ENCODE results near the gene PRKAG2. TPM values are rescaled to one million over a fixed set of nuclear protein-coding genes. Genes with fewer than 3 reads are reported as not detected.
"Not testable (repeated sequence)": the region's sequence is repeated elsewhere in the genome, so short reads cannot be mapped to it uniquely, and the experiment has no call there.

Gene PRKAG2
- total RNA-seq, 1 experiment from 2014 or later: 24.2 TPM

DNA sequence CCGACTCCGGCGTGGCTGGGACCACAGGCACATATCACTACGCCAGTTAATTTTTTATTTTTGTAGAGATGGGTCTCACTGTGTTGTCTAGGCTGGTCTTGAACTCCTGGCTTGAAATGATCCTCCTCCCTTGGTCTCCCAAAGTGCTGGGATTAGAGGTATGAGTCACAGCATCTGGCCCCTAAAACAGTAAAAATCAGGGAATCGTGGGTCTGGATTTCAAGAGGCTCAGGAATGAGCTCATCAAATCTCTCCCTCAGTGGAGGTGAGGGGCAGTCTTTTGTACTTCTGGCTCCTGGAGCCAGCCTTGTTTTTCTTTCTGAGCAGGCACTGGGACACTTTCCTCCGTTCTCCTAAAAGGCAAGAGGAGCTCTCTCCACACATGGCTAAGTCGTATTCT lies 325.1 kb downstream of the PRKAG2 start:
- in situ Hi-C loops (cut with HindIII; ENCODE audit: low pct_unique_long_range_greater_than_20kb, low sequenced_read_pairs): no loop called here
- no peak for DNase-seq (ENCODE audit: low read depth)

DNA sequence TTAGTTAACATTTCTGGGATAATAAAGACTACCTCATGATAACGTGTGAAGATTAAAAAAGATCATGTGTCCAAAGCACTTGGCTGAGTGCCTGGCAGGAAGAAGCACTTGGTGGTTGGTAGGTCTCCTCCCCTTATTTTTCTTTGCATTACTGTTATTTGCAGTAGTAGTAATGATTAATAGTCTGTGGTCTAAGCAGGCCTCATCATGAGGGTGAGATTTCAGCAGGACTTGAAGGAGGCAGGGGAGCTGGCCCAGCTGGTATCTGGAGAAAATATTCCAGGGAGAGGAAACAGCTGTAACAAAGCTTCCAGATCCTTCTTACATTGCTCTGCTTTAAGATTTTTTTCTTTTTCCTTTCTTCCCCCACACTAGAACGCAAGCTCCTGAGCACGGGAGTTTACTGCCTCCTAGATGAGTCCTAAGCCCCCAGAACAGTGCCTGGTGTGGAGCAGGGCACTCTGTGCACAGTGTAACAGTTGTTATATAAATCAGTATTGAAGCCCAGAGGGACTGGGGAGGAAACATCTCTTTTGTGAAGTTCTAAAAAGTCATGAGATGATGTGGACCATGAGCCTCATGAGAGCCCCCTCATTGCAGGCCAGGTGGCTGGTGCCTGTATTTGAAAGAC lies 326.1 kb downstream of the PRKAG2 start:
- DNase-seq (ENCODE audit: low read depth): peak; percentile 69
- in situ Hi-C loops (cut with HindIII; ENCODE audit: low pct_unique_long_range_greater_than_20kb, low sequenced_read_pairs): no loop called here

DNA sequence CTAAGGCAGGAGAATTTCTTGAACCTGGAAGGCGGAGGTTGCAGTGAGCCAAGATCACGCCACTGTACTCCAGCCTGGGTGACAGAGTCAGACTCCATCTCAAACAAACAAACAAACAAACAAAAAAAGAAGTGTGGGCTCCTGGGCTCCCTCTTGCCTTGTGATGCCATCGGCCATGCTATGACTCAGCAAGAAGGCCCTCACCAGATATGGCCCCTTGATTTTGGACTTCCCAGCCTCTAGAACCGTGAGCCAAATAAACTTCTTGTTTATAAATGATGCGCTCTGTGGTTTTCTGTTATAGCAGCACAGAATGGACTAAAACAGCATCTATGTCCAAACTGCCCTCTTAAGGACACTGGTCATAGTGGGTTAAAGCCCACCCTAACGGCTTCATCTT lies 327.3 kb downstream of the PRKAG2 start:
- in situ Hi-C loops (cut with HindIII; ENCODE audit: low pct_unique_long_range_greater_than_20kb, low sequenced_read_pairs): no loop called here
- no peak for DNase-seq (ENCODE audit: low read depth)

DNA sequence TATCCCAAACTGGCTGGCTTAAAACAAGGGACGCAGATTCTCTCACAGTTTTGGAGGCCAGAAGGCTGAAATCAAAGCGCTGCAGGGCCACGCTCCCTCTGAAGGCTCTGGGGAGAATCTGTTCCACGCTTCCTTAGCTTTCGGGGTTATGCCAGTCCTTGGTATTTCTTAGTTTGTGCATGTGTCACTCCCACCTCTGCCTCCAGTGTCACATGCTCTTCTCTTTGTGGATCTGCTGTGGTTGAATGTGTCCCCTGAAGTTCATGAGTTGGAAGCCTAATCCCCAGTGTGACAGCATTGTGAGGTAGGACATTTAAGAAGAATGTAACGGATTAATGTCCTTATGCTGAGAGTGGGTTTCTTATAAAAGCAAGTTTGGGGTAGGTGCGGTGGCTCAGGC lies 327.8 kb downstream of the PRKAG2 start:
- no peak for DNase-seq (ENCODE audit: low read depth)
- in situ Hi-C loops (cut with HindIII; ENCODE audit: low pct_unique_long_range_greater_than_20kb, low sequenced_read_pairs): no loop called here

DNA sequence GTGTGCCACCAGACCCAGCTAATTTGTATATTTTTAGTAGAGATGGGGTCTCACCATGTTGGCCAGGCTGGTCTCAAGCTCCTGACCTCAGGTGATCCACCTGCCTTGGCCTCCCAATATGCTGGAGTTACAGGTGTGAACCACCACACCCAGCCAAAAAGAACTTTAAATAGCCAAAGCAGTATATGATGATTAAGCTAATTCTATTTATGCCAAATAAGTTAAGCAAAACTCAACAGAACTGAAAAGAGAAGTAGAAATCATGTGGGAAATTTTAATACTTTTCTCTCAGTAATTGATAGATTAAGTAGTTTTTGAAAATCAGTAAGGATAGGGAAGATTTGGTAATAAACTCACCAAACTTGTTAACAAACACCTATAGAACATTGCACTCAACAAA lies 332.7 kb downstream of the PRKAG2 start:
- DNase-seq (ENCODE audit: low read depth): no peak
- in situ Hi-C loops (cut with HindIII; ENCODE audit: low pct_unique_long_range_greater_than_20kb, low sequenced_read_pairs): no loop called here

DNA sequence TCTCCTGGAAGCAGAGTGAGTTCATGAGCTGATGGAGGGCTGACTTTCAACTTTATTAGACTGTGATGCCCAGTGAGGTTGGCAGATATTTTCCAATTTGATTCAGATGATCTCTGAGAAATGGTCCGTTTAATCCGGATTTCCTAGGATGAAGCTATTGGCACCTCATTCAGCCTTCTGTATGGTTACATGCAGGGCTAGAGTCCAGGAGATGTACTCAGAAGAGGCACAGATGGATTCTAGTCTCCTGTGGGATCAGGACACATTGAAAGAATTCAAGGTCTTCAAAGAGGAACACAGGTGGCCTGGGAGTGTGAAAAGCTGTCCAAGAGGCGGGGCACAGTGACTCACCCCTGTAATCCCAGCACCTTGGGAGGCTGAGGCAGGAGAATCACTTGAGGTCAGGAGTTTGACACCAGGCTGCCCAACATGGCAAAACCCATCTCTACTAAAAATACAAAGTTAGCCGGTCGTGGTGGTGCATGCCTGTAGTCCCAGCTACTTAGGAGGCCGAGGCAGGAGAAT lies 334.2 kb downstream of the PRKAG2 start:
- DNase-seq (ENCODE audit: low read depth): no peak
- in situ Hi-C loops (cut with HindIII; ENCODE audit: low pct_unique_long_range_greater_than_20kb, low sequenced_read_pairs): no loop called here

DNA sequence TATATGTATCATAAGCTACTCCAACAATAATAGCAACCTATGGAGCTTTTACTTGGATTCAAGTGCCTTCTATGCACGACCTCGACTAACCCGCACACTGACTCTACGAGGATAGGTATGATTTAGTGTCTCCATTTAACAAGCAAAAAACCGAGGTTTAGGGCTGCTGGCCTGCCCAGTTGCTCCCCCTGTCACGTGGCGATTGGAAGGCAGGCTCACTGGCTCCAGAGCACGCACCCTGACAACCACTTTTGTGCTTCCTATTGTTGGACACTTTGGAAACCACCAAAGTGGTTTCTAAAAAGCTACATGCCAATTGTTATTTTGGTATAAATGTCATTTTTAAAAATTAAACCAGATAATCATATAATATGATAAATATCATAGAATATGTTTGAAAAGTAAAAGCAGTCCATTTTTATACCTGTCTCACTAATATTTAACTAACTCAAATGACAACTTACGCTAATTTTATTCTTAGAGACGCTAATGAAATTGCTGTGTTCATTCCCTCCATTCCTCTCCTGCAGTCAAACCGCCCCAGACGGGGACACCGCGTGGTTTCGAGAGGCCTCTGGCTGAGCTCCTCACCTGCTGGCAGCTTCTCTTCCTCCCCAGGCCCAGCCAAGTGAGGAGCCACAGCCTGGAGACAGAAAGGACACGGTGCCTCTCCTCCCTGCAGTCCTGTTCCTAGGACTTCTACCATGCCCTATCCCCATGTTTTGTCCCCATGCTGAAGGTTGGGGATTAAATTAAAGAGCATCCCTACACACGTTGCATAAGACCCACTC lies 335.0 kb downstream of the PRKAG2 start:
- DNase-seq (ENCODE audit: low read depth): no peak
- in situ Hi-C loops (cut with HindIII; ENCODE audit: low pct_unique_long_range_greater_than_20kb, low sequenced_read_pairs): no loop called here

DNA sequence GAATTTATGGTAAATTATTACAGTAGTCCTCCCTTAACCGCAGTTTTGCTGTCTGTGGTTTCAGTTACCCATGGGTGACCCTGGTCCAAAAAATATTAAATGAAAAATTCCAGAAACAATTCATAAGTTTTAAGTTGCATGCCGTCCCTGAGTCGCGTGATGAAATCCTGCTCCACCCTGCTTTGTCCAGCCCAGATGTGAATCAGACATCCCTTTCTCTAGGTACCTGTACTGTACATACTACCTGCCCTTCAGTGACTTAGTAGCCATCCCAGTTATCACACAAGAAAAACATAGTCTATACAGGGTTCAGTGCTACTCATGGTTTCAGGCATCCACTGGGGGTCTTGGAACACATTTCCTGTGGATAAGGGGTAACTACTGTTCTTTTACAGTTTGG lies 336.8 kb downstream of the PRKAG2 start:
- in situ Hi-C loops (cut with HindIII; ENCODE audit: low pct_unique_long_range_greater_than_20kb, low sequenced_read_pairs): no loop called here

DNA sequence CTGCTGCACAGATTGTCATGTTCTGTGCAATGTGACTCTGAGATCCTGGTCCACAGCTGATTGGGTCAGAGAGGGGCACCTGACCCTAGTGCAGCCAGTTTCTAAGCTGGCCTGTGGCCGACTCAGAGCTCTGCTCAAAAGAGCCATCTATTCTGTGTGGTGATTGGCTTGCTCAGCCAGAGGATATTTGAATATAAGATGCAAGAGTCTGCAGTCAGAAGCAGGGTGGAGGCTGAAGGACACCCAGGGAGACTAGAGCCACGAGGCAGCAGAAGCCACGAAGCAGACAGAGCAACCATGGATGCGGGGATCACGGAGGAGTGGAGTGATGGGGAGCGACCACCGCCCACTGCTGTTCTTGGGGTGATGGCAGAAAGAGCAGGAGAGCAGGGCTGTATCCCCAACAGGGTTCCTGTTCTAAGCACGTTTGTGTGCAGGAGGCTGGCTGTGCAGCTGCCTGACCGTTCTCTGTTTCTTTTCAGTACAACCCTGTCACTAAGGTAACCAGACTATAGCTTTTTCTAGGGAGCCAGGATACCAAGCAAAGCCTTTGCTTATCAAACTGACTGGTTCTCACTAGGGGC lies 337.7 kb downstream of the PRKAG2 start:
- in situ Hi-C loops (cut with HindIII; ENCODE audit: low pct_unique_long_range_greater_than_20kb, low sequenced_read_pairs): no loop called here
- DNase-seq (ENCODE audit: low read depth): peak; percentile 59

More for the DNA sequence above, 336.8 kb downstream of the PRKAG2 start:
- DNase-seq (ENCODE audit: low read depth): no peak

DNA sequence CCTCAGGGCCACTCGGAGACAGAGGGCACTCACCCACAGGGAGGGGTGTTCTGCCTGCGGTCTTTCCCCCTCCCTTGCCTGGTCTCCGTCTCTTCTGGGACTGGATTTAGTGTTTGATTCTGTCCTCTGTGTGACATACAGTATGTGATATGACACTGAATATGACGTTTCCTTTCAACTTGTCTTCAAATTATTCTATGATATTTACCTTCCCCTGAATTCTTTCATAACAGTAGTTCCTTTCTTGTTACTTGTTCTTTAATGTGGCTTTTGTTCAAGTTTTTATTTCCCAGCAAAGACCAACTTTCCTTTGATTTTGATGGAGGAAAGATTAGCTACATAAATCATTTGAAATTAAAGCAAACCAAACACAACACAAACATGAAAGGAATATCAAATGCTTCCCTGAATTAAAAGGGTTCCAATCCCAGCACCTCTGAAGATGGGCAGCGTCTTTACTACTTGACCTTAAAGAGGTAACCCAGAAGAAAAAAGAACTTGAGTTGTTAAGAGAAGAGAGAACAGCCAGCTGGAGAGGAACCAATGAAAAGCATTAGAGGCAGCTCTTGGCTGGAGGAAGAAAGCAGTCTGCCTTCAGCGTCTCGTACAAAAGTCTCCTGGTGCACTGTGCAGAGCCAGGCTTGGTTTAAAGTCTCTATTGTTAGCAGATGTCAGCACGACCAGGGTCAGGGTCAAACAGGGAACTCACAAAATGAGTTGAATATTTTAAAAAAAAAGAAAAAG lies 338.9 kb downstream of the PRKAG2 start:
- in situ Hi-C loops (cut with HindIII; ENCODE audit: low pct_unique_long_range_greater_than_20kb, low sequenced_read_pairs): no loop called here
- no peak for DNase-seq (ENCODE audit: low read depth)

DNA sequence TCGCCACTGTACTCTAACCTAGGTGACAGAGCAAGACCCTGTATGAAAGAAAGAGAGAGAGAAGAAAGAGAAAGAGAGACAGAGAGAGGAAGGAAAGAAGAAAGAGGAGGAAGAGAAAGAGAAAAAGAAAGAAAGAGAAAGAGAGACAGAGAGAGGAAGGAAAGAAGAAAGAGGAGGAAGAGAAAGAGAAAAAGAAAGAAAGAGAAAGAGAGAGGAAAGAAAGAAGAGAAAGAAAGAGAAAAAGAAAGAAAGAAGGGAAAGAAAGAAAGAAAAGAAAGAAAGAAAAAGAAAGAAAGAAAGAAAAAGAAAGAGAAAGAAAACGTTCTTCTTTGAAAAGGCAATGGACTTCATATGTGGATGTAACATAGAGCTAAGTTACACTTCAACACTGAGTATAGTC lies 340.7 kb downstream of the PRKAG2 start:
- DNase-seq (ENCODE audit: low read depth); in situ Hi-C loops (cut with HindIII; ENCODE audit: low pct_unique_long_range_greater_than_20kb, low sequenced_read_pairs): not testable (repeated sequence)

DNA sequence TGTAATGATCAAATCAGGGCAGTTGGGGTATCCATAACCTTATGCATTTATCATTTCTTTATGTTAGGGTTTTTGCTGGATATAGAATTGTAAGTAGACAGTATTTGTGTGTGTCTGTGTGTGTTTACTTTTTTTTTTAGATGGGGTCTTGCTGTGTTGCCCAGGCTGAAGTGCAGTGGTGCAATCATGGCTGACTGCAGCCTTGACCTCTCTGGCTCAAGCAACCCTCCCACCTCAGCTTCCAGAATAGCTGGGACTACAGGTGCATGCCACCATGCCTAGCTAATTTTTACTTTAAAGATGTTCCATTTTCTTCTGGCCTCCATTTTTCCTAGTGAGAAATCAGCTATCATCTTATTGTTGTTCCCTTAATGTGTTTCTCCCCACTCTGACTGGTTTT lies 347.1 kb downstream of the PRKAG2 start:
- DNase-seq (ENCODE audit: low read depth): no peak
- in situ Hi-C loops (cut with HindIII; ENCODE audit: low pct_unique_long_range_greater_than_20kb, low sequenced_read_pairs): no loop called here

DNA sequence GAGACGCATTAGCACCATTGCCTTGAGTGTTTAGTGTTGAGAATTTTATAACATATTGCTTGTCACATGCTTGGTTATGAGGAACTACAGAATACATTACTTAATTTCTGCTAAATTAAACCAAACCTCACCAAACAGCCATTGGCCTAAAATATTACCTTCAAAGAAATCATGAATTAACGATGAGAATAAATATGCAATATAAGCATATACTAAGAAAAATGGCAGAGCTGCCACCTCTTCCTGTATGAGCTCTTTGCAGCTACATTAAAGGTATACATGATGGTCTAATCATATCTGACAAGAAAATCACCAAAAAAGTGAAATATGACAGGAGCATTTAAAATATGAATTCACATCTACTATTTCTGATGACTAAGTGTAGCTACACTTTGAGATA lies 352.1 kb downstream of the PRKAG2 start:
- no peak for DNase-seq (ENCODE audit: low read depth)
- in situ Hi-C loops (cut with HindIII; ENCODE audit: low pct_unique_long_range_greater_than_20kb, low sequenced_read_pairs): no loop called here

DNA sequence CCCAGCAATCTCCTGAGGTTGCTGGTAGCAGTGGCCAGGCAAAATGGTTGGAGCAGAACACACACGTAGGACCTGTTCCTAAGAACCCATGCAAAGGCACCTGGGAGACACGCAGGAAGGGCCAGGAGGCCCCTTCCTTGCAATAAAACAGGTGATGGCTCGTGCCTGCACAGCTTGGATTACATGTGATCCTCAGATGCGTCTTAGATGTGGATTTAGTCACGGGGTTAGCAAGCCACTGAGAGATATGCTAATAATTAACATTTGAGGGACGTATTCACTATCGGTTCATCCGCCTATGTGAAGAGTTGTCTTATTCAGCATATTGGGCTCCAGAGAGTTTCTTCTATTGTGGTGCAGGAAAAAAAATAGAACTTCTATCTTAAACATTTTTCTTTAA lies 352.6 kb downstream of the PRKAG2 start:
- in situ Hi-C loops (cut with HindIII; ENCODE audit: low pct_unique_long_range_greater_than_20kb, low sequenced_read_pairs): no loop called here
- DNase-seq (ENCODE audit: low read depth): no peak

DNA sequence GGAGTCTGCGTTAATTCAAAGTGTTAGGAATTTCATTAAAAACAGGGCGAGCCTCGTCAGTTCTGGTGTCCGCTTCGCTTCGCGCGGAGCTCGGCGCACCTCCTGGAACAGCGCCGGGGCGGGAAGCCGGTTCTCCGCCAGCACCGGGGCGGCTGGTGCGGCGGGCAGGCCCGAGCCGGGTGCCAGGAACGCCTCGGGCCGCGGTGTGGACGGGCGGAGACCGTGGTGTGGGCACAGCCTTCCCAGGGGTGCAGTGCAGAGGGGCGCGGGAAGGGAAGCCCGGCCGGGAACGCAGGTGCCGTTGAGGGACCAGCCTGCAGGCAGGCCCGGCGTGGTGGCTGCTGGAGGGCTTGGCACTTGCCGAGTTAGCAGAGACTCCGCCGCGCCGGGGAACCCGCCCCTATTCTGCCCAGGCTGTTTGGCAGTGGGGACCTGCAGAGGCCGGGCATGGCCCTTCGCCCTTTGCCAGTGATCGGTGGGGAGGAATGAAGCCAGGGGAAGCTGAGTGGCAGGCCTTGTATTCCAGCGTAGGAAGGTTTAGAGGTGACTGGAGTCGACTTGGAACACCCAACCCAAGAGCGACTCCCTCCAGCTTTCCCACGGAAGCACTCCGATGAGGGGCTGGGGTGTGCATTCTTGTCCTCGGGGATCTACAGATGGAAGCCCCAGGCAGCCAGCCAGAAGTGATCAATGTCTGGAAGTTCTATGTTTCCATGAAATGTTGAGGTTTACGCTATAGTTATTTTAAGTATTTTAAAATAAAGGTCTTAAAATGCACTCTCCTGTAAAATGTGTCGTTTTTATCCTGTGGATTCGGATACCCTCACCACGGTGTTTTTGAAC lies 356.3 kb downstream of the PRKAG2 start:
- DNase-seq (ENCODE audit: low read depth): no peak
- in situ Hi-C loops (cut with HindIII; ENCODE audit: low pct_unique_long_range_greater_than_20kb, low sequenced_read_pairs): no loop called here

DNA sequence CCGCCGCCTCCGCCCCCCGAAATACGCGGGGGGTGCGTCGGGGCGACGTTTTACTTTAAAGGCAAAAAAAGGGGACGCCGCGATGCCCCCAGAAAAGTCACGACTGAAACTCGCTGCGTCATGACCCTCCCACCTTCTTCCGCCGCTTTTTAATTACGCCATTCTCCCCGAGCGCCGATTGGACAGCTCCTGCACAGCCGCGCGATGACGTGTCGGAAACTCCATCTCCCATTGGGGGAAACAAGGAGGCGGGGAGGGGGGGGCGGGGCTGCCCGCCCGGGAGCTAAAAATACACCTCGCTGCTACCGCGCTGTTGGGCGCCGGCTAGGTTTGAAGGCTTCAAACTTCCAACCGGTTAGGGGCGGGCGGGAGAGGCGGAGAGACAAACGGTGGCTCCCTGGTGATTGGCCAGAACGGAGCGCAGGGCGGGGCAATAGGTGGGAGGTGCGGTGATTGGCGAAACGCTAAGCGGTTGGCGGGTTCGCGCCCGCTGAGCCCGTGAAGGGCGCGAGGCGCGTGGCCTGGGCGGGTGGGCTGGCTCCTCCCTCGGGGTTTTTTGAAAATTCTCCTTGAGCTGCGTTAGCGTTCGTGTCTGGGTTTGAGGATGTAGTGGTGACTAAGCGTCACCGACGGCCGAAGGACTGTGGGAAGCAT lies 357.0 kb downstream of the PRKAG2 start, which contains the start of gene RHEB:
RHEB (minus strand) TSS at position 131 of the 654 bp plus-strand sequence. CDS start 384 bp downstream, outside the sequence.
- DNase-seq (ENCODE audit: low read depth): peak; percentile 99
- in situ Hi-C loops (cut with HindIII; ENCODE audit: low pct_unique_long_range_greater_than_20kb, low sequenced_read_pairs): no loop called here

Data from Caki2 (cell line).